Choroid plexus epithelial cell (primary cell): ENCODE measurements around the gene GDF10.

ENCODE experiments used
- DNase-seq: peaks from one replicate; pipeline ENCODE4 v3.0.0-alpha.2; 2010; ENCODE audit warnings: low read depth
- H3K4me3 ChIP-seq: 2 replicates; pipeline ENCODE4 v1.5.1; 2011; ENCODE audit warnings: low read depth, mild to moderate bottlenecking, control low read depth, low read length, moderate library complexity
- TF ChIP-seq, protein P1 (sequence below): conservative IDR thresholded peaks from 2 replicates; pipeline ENCODE4 v1.5.1; 2011; ENCODE audit warnings: low read depth, mild to moderate bottlenecking, control low read depth, inconsistent platforms, low read length, moderate library complexity

The GDF10 gene

GRCh38 chr10:47298715-47299114 is 1.3 kb upstream of the GDF10 start:
- TF ChIP-seq, protein P1, sequence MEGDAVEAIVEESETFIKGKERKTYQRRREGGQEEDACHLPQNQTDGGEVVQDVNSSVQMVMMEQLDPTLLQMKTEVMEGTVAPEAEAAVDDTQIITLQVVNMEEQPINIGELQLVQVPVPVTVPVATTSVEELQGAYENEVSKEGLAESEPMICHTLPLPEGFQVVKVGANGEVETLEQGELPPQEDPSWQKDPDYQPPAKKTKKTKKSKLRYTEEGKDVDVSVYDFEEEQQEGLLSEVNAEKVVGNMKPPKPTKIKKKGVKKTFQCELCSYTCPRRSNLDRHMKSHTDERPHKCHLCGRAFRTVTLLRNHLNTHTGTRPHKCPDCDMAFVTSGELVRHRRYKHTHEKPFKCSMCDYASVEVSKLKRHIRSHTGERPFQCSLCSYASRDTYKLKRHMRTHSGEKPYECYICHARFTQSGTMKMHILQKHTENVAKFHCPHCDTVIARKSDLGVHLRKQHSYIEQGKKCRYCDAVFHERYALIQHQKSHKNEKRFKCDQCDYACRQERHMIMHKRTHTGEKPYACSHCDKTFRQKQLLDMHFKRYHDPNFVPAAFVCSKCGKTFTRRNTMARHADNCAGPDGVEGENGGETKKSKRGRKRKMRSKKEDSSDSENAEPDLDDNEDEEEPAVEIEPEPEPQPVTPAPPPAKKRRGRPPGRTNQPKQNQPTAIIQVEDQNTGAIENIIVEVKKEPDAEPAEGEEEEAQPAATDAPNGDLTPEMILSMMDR, result no peak
- DNase-seq, result no peak
- no peak overlapping the region for H3K4me3 ChIP-seq

- peak overlapping the region; percentile 45 for H3K4me3 ChIP-seq
- peak; percentile 5 for DNase-seq
- TF ChIP-seq, protein P1, result no peak
These were observed 483 bp downstream of the GDF10 start for GRCh38 chr10:47300429-47300931.

GRCh38 chr10:47301833-47302232 is 1.8 kb downstream of the GDF10 start:
- H3K4me3 ChIP-seq, result no peak overlapping the region
- DNase-seq, result no peak
- TF ChIP-seq, protein P1, result no peak

DNA sequence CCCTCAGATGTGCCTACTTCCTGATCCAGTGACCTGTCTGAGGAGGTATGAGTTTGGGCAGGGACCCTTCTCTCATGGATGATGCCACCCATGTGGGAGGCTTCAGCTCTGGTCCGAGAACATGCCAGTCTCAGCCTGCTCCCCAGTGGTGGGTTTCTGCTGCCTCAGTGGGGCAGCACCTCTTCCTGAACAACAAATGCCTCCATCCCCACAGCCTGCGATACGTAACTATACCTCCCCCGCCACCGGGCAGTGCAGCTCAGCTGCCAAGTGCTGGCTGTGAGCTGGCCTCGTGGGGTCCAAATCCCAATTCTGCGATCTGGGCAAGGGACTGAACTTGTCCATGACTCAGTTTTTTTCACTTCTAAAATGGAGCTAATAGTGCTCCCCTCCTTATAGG is 3.1 kb downstream of the GDF10 start:
- DNase-seq, result no peak
- TF ChIP-seq, protein P1, result no peak
- no peak overlapping the region for H3K4me3 ChIP-seq

DNA sequence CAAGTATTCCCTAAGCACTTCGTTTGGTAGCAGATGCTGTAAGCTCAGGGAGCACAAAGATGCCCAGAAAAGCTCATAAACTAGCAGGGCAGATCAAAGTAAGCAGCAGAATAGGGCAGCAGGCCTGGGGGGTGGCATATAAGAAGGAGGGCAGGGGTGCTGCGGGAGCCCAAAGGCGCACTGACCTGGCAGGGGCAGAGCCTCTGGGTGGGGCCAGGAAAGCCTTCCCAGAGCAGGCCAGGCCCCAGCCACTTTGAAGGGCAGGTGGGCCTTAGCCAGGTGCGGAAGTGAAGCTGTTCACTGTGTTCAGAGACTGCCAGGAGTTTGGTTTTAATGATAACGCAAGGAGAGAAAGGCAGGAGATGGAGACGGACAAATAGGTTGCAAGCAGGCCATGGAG is 3.9 kb downstream of the GDF10 start:
- TF ChIP-seq, protein P1, result no peak
- no peak for DNase-seq
- H3K4me3 ChIP-seq, result no peak overlapping the region

GRCh38 chr10:47305566-47305965 is 5.6 kb downstream of the GDF10 start:
- no peak for DNase-seq
- TF ChIP-seq, protein P1, result no peak
- no peak overlapping the region for H3K4me3 ChIP-seq

DNA sequence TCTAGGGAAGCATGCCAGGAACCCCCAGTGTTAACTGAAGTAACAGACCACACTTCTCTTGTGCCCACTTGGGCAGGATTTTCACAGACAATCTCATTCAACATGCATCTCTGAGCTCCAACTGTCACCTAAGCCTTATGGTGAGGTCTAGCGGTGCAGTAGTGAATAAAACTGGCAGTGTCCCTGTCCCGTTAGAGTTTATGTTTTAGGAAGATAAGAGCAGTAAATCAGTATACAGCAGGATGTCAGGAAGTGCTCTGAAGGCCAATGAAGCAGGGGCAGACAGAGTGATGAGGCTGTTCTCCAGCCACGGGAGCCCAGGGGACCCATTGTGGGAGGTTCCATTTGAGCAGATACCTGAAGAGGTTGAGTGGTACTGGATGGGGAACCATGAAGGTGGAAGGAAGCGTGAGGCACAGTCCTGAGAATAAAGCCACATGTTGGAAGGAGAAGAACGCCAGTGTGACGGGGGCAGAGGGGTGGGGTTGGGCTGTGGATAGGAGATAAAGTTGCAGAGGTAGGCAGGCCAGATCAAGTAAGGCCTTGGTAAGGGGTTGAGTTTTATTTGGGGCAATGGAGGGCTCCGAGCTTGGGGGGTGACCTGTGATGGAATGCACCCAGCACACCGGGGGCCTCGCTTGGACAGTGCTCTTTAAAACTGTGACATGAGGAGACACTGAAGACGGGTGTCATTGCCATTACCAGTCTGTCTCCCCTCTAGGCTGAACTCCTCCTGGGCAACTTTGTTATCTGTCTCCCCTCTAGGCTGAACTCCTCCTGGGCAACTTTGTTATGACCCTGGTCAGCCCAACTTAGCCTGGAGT is 6.6 kb downstream of the GDF10 start:
- DNase-seq, result no peak
- no peak overlapping the region for H3K4me3 ChIP-seq
- TF ChIP-seq, protein P1, result no peak
